Endothelial cell of umbilical vein (primary cell): ENCODE data around the gene MOAP1. TPM values are rescaled to one million over a fixed set of nuclear protein-coding genes. Genes with fewer than 3 reads are reported as not detected.
"Not testable (repeated sequence)": the region's sequence is repeated elsewhere in the genome, so short reads cannot be mapped to it uniquely, and the experiment has no call there.

Experiments
- BruUV-seq: library from RNA; stranded (reverse); fragments of 400-500 nt; replicated peaks from 2 replicates; lab custom pipeline; 2021; lab: Mats Ljungman, UMichigan
- CTCF ChIA-PET: fragments of 300-600, 350-600 bp; sonication (Branson Sonifier 250); formaldehyde crosslinking; loops from one replicate; lab custom pipeline; 2021; ENCODE audit warnings: antibody characterized with exemption, inconsistent platforms; lab: Charles Lee
- POLR2A ChIA-PET: fragments of 300-600, 350-600 bp; sonication (Branson Sonifier 250); formaldehyde crosslinking; loops from one replicate; lab custom pipeline; 2021; ENCODE audit warnings: antibody characterized with exemption, inconsistent platforms; lab: Charles Lee
- DNase-seq: peaks from one replicate; pipeline ENCODE4 v3.0.0-alpha.2; 2011; ENCODE audit warnings: low read depth, low spot score
- FAIRE-seq: peaks from 2 replicates; lab custom pipeline; 2011; peaks lifted over from hg19 to GRCh38; lab: Jason Lieb, UNC
- H2AFZ ChIP-seq: 2 replicates; pipeline ENCODE4 v1.6.0; 2012; ENCODE audit warnings: low read depth, low read length, control low read depth, inconsistent platforms
- H3K27ac ChIP-seq: 2 replicates; pipeline ENCODE4 v1.5.1; 2011; ENCODE audit warnings: low read depth, mild to moderate bottlenecking, control low read depth, low read length, moderate library complexity; ENCODE audit not compliant: insufficient read depth
- H3K27me3 ChIP-seq, 2 experiments: 2 replicates each; pipeline versions ENCODE4 v1.6.0 to v1.6.1; 2011; ENCODE audit warnings: low read length in 2 of 2, mixed read lengths in 1 of 2; ENCODE audit not compliant: control insufficient read depth in 2 of 2, insufficient read depth in 2 of 2
- H3K36me3 ChIP-seq, 2 experiments: 2 replicates in 1 of 2; 3 replicates in 1 of 2; pipeline ENCODE4 v1.5.1; 2011; ENCODE audit warnings: low read length in 2 of 2, mild to moderate bottlenecking in 1 of 2, moderate library complexity in 1 of 2; ENCODE audit not compliant: control insufficient read depth in 2 of 2, insufficient read depth in 2 of 2; ENCODE audit errors: extremely low read depth in 1 of 2
- H3K4me1 ChIP-seq: 3 replicates; pipeline ENCODE4 v1.5.1; 2011; ENCODE audit warnings: mild to moderate bottlenecking, low read length; ENCODE audit not compliant: control insufficient read depth, insufficient read depth; ENCODE audit errors: extremely low read depth
- H3K4me2 ChIP-seq: 2 replicates; pipeline ENCODE4 v1.6.1; 2011; ENCODE audit warnings: low read length, control low read depth, mixed read lengths; ENCODE audit not compliant: insufficient read depth
- H3K4me3 ChIP-seq, 3 experiments: fragments of 200-600 bp in 1 of 3; sonication (generic), shearing (Covaris generic) in 1 of 3; replicated peaks in 1 of 3; 2 replicates each; pipeline ENCODE4 v1.5.1; 2011 to 2016; ENCODE audit warnings: control low read depth in 3 of 3, low read length in 3 of 3, mild to moderate bottlenecking in 2 of 3, inconsistent platforms in 1 of 3, low read depth in 1 of 3, moderate library complexity in 1 of 3; ENCODE audit not compliant: insufficient read depth in 1 of 3
- H3K79me2 ChIP-seq: 2 replicates; pipeline ENCODE4 v1.6.0; 2012; ENCODE audit warnings: low read length, inconsistent platforms; ENCODE audit not compliant: control insufficient read depth, insufficient read depth
- H3K9ac ChIP-seq: replicated peaks from 2 replicates; pipeline ENCODE3; 2011; ENCODE audit warnings: low read length, control low read depth; ENCODE audit not compliant: insufficient read depth; ENCODE audit errors: extremely low read depth
- H3K9me1 ChIP-seq: replicated peaks from 3 replicates; pipeline ENCODE4 v1.6.0; 2011; ENCODE audit warnings: mild to moderate bottlenecking, low read length; ENCODE audit not compliant: control insufficient read depth, insufficient read depth; ENCODE audit errors: extremely low read depth
- H3K9me3 ChIP-seq: replicated peaks from 2 replicates; pipeline ENCODE4 v1.5.1; 2012; ENCODE audit warnings: low read length, inconsistent platforms; ENCODE audit not compliant: control insufficient read depth, insufficient read depth
- H4K20me1 ChIP-seq: replicated peaks from 2 replicates; pipeline ENCODE3; 2011; ENCODE audit warnings: mild to moderate bottlenecking, low read length; ENCODE audit not compliant: control insufficient read depth, insufficient read depth; ENCODE audit errors: extremely low read depth
- CTCF ChIP-seq, 2 donors: IDR thresholded peaks; 1 replicate in 1 of 2; 2 replicates in 1 of 2; pipeline ENCODE4 v1.5.1; 2011; ENCODE audit warnings: low read length in 2 of 2, mild to moderate bottlenecking in 2 of 2, moderate library complexity in 2 of 2, control low read depth in 1 of 2, inconsistent platforms in 1 of 2, low read depth in 1 of 2; ENCODE audit not compliant: insufficient read depth in 1 of 2; ENCODE audit errors: extremely low read depth in 1 of 2
- EZH2 ChIP-seq: IDR thresholded peaks from 2 replicates; pipeline ENCODE4 v1.6.1; 2012; ENCODE audit warnings: borderline replicate concordance, low read depth, mild to moderate bottlenecking, moderate library complexity, low read length, inconsistent platforms; ENCODE audit not compliant: severe bottlenecking
- FOS ChIP-seq: IDR thresholded peaks from 2 replicates; pipeline ENCODE4 v1.6.1; 2011; ENCODE audit warnings: mild to moderate bottlenecking, low read length, moderate library complexity, borderline replicate concordance; ENCODE audit not compliant: insufficient read depth
- GATA2 ChIP-seq: IDR thresholded peaks from 2 replicates; pipeline ENCODE4 v1.7.0; 2011; ENCODE audit warnings: low read depth, mild to moderate bottlenecking, moderate library complexity, mixed read lengths, low read length; ENCODE audit not compliant: insufficient read length, insufficient read depth
- JUN ChIP-seq: IDR thresholded peaks from 2 replicates; pipeline ENCODE4 v1.6.1; 2011; ENCODE audit warnings: borderline replicate concordance, low read depth; ENCODE audit not compliant: insufficient read length, insufficient read depth
- MAX ChIP-seq: IDR thresholded peaks from 2 replicates; pipeline ENCODE4 v1.6.1; 2011; ENCODE audit not compliant: insufficient read depth, insufficient read length
- MYC ChIP-seq: IDR thresholded peaks from one replicate; pipeline ENCODE4 v1.6.1; 2011; ENCODE audit warnings: mild to moderate bottlenecking, low read depth, low read length
- POLR2A ChIP-seq: IDR thresholded peaks from 2 replicates; pipeline ENCODE4 v1.6.1; 2012; ENCODE audit warnings: low read depth, mild to moderate bottlenecking, control low read depth, low read length
- POLR2AphosphoS5 ChIP-seq: IDR thresholded peaks from 2 replicates; pipeline ENCODE4 v1.6.1; 2012; ENCODE audit warnings: low read depth, mild to moderate bottlenecking, control low read depth, low read length, moderate library complexity; ENCODE audit not compliant: insufficient read depth
- dilution Hi-C: fragments of 300-500 bp; cut with MboI; formaldehyde crosslinking; loops from one replicate; pipeline ENCODE4 v1.15.0; 2019; ENCODE audit warnings: low sequenced_read_pairs; ENCODE audit not compliant: extremely low pct_ligation_motif_present
- intact Hi-C: fragments of 100-400 bp; cut with micrococcal nuclease; formaldehyde crosslinking; loops from one replicate; pipeline ENCODE4 v1.10.0; 2022
- polyA plus RNA-seq, 4 experiments: library from polyadenylated mRNA; depleted of rRNA in 3 of 4; stranded (reverse) in 3 of 4; unstranded in 1 of 4; fragments of >200 nt; gene quantifications; 2 replicates each; pipeline versions ENCODE4 v1.2.1 to v1.2.3, GENCODE V29; 2011 to 2012; ENCODE audit warnings: missing spikeins in 1 of 4
- total RNA-seq: library from RNA; stranded (reverse); gene quantifications from 2 replicates; pipeline ENCODE4 v1.2.3, GENCODE V29; 2021

Gene MOAP1
- total and polyA plus RNA-seq, 2 donors (not counting 3 experiments of a cell fraction or from before 2014, with no cell fraction given), result 15.0 to 21.0 TPM

GRCh38 chr14:93171376-93171775 lies 13.3 kb downstream of the MOAP1 start:
- FAIRE-seq, result peak; percentile 59
- Histone ChIP-seq H2AFZ (no peak overlapping the region), H3K4me1 (no peaks in the 10 kb centered on the region), H3K27ac (no peak overlapping the region), H3K79me2 (no peaks in the 10 kb centered on the region), H3K9me3 (no peaks in the 10 kb centered on the region), H3K27me3 (no peaks in the 10 kb centered on the region), H3K4me2 (no peak overlapping the region), H4K20me1 (no peaks in the 10 kb centered on the region), H3K9me1 (no peaks in the 10 kb centered on the region), H3K9ac (no peak overlapping the region), H3K4me3 (no peak overlapping the region), H3K36me3 (no peaks in the 10 kb centered on the region)
- no peak for TF ChIP-seq CTCF (IDR thresholded peaks at IDR 0.05; ENCODE audit: extremely low read depth in 1 of 2, insufficient read depth in 1 of 2, low read depth in 1 of 2, low read length in 2 of 2)
- TF ChIP-seq POLR2AphosphoS5, result no peak
- TF ChIP-seq MAX, result no peak
- no peak for TF ChIP-seq FOS
- no peak for TF ChIP-seq MYC
- no peak for TF ChIP-seq GATA2
- no peak for TF ChIP-seq POLR2A
- no peak for TF ChIP-seq JUN
- TF ChIP-seq EZH2, result no peak
- ChIA-PET CTCF (no interaction called here), POLR2A (no interaction called here)
- no TSS peak for BruUV-seq
- intact Hi-C loops (no loop called here), dilution Hi-C loops (no loop called here)
- no peak for DNase-seq

DNA sequence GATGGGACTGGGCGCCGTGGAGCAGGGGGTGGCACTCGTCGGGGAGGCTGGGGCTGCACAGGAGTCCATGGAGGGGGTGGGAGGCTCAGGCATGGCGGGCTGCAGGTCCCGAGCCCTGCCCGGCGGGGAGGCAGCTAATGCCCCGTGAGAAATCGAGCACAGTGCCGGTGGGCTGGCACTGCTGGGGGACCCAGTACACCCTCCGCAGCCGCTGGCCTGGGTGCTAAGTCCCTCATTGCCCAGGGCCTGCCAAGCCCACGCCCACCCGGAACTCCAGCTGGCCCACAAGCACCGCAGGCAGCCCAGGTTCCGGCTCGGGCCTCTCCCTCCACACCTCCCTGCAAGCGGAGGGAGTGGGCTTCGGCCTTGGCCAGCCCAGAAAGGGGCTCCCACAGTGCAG lies 14.6 kb downstream of the MOAP1 start:
- DNase-seq, H3K9ac ChIP-seq, H3K79me2 ChIP-seq, H3K4me2 ChIP-seq, H3K36me3 ChIP-seq, H3K4me1 ChIP-seq, H3K27me3 ChIP-seq, H3K9me3 ChIP-seq, POLR2A ChIA-PET, H3K27ac ChIP-seq, H4K20me1 ChIP-seq, FAIRE-seq, H3K4me3 ChIP-seq, dilution Hi-C loops, BruUV-seq, H3K9me1 ChIP-seq, intact Hi-C loops, H2AFZ ChIP-seq: not testable (repeated sequence)
- CTCF ChIA-PET, result interaction anchor here (1.1 to 1.9 kb wide), 3 partner anchors 9 to 15 kb away, joined by 5 to 7 read pairs (median 5); partner anchors contain the start of genes LYSET and MOAP1

DNA sequence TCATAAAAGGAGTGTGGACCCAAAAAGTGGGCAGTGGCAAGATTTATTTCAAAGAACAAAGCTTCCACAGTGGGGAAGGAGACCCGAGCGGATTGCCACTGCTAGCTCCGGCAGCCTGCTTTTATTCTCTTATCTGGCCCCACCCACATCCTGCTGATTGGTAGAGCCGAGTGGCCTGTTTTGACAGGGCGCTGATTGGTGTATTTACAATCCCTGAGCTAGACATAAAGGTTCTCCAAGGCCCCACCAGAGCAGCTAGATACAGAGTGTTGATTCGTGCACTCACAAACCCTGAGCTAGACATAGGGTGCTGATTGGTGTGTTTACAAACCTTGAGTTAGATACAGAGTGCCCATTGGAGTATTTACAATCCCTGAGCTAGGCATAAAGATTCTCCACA lies 15.1 kb downstream of the MOAP1 start:
- H3K4me3 ChIP-seq, dilution Hi-C loops, H3K4me1 ChIP-seq, FAIRE-seq, H3K79me2 ChIP-seq, H2AFZ ChIP-seq, DNase-seq, H4K20me1 ChIP-seq, intact Hi-C loops, H3K9me3 ChIP-seq, H3K9ac ChIP-seq, H3K36me3 ChIP-seq, H3K27ac ChIP-seq, H3K9me1 ChIP-seq, POLR2A ChIA-PET, BruUV-seq, H3K4me2 ChIP-seq, H3K27me3 ChIP-seq: not testable (repeated sequence)
- CTCF ChIA-PET, result interaction anchor here (1.1 to 1.9 kb wide), 4 partner anchors 9 to 56 kb away, joined by 5 to 7 read pairs (median 6); partner anchors contain the start of genes LYSET and MOAP1
